Glutamatergic neuron (in vitro differentiated cells): ENCODE results near the gene NMT2. TPM values are rescaled to one million over a fixed set of nuclear protein-coding genes. Genes with fewer than 3 reads are reported as not detected.
"Not testable (repeated sequence)": the region's sequence is repeated elsewhere in the genome, so short reads cannot be mapped to it uniquely, and the experiment has no call there.

Experiments
- DNase-seq: peaks from one replicate; pipeline ENCODE4 v3.0.0; 2022
- H3K27ac Mint-ChIP-seq: one replicate; pipeline ENCODE4 v1.8.0; 2020; ENCODE audit warnings: mild to moderate bottlenecking, mixed read lengths, inconsistent platforms; ENCODE audit not compliant: unreplicated experiment
- H3K27me3 Mint-ChIP-seq: one replicate; pipeline ENCODE4 v1.8.0; 2020; ENCODE audit warnings: mild to moderate bottlenecking, moderate library complexity, mixed read lengths, inconsistent platforms; ENCODE audit not compliant: unreplicated experiment
- H3K36me3 Mint-ChIP-seq: one replicate; pipeline ENCODE4 v1.8.0; 2020; ENCODE audit warnings: mild to moderate bottlenecking, mixed read lengths, inconsistent platforms; ENCODE audit not compliant: unreplicated experiment
- H3K4me1 Mint-ChIP-seq: one replicate; pipeline ENCODE4 v1.8.0; 2020; ENCODE audit warnings: mild to moderate bottlenecking, low read depth, mixed read lengths, inconsistent platforms; ENCODE audit not compliant: unreplicated experiment
- H3K4me3 Mint-ChIP-seq: one replicate; pipeline ENCODE4 v1.8.0; 2020; ENCODE audit warnings: mild to moderate bottlenecking, mixed read lengths, inconsistent platforms; ENCODE audit not compliant: unreplicated experiment
- H3K9me3 Mint-ChIP-seq: one replicate; pipeline ENCODE4 v1.8.0; 2020; ENCODE audit warnings: mild to moderate bottlenecking, moderate library complexity, mixed read lengths, inconsistent platforms; ENCODE audit not compliant: unreplicated experiment
- total RNA-seq: library from RNA; stranded (reverse); fragmentation: NEBNext Ultra II Directional; extraction: Animal tissue kit (Norgen Biotek cat#: 25700); gene quantifications from one replicate; pipeline ENCODE4 v1.2.1, GENCODE V29; 2021; ENCODE audit not compliant: unreplicated experiment
- TF ChIP-seq, protein P1 (sequence below): fragments of 200-600 bp; sonication (generic); IDR thresholded peaks from one replicate; pipeline ENCODE4 v1.5.0; 2021; ENCODE audit not compliant: partially characterized antibody, unreplicated experiment

The NMT2 gene
- total RNA-seq, 1 donor from 2014 or later: 33.4 TPM

DNA sequence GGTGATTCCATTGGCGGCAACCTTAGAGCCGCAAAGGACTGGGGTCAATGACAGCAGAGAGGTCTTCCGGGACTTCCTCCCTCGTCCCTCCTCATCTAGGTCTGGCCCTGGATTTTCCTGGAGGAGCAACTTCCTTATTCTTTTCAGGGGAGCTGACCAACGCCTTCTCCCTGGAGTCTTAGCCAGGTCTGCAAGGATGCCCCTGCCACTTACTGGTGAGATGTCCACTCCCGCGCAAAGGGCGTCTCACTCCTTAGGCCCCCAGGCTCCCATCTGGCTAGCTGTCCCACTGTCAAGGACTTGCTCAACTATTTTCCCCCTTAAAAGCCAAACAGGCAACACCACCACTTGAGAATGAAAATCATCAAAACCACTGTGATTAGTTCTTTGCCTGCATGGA, 42.0 kb upstream of the NMT2 start:
- DNase-seq: no peak
- peaks cover 5% of the 10 kb centered on the region for H3K27me3 Mint-ChIP-seq
- H3K4me3 Mint-ChIP-seq: peak overlapping the region; percentile 70
- peaks cover 23% of the 10 kb centered on the region for H3K9me3 Mint-ChIP-seq
- H3K4me1 Mint-ChIP-seq: peaks cover 41% of the 10 kb centered on the region
- H3K36me3 Mint-ChIP-seq: peaks cover 9% of the 10 kb centered on the region
- H3K27ac Mint-ChIP-seq: peak overlapping the region; percentile 86
- TF ChIP-seq, protein P1, sequence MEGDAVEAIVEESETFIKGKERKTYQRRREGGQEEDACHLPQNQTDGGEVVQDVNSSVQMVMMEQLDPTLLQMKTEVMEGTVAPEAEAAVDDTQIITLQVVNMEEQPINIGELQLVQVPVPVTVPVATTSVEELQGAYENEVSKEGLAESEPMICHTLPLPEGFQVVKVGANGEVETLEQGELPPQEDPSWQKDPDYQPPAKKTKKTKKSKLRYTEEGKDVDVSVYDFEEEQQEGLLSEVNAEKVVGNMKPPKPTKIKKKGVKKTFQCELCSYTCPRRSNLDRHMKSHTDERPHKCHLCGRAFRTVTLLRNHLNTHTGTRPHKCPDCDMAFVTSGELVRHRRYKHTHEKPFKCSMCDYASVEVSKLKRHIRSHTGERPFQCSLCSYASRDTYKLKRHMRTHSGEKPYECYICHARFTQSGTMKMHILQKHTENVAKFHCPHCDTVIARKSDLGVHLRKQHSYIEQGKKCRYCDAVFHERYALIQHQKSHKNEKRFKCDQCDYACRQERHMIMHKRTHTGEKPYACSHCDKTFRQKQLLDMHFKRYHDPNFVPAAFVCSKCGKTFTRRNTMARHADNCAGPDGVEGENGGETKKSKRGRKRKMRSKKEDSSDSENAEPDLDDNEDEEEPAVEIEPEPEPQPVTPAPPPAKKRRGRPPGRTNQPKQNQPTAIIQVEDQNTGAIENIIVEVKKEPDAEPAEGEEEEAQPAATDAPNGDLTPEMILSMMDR: no peak

DNA sequence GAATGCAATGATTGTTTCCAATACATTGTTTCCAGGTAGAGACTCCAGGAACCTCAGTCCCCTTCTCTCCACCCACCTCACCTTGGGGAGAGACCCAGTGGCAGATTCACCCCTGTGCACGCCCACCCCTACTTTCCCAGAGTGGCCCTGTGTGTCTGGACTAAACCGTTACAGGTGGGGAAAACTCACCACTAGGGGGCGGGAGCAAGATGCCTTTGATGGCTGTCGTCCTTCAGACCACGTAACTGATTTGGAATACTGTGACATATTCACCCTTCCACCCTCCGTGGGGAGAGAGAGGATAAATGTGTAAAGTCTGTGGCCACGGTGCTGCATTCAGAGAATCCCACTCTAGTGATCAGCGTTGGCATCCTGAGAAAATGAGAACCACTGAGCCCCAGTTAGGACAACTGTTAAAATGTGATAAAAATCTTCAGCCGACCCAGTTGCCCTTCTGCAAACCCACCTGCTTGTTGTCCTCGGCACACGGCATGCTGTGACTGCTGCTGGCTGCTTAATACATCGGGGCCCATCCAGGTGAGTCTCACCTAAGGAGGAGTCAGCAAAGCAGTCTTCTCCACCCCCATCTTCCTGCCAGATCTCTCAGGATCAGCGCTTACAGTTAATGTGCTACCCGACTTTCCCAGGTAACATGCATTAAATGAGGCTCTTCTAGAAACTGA, 41.5 kb upstream of the NMT2 start:
- H3K4me3 Mint-ChIP-seq: peak overlapping the region; percentile 70
- peak; percentile 88 for DNase-seq
- H3K4me1 Mint-ChIP-seq: peaks cover 41% of the 10 kb centered on the region
- TF ChIP-seq, protein P1: peak; percentile 93
- H3K9me3 Mint-ChIP-seq: peaks cover 23% of the 10 kb centered on the region
- peaks cover 5% of the 10 kb centered on the region for H3K27me3 Mint-ChIP-seq
- peaks cover 9% of the 10 kb centered on the region for H3K36me3 Mint-ChIP-seq
- H3K27ac Mint-ChIP-seq: peak overlapping the region; percentile 86

DNA sequence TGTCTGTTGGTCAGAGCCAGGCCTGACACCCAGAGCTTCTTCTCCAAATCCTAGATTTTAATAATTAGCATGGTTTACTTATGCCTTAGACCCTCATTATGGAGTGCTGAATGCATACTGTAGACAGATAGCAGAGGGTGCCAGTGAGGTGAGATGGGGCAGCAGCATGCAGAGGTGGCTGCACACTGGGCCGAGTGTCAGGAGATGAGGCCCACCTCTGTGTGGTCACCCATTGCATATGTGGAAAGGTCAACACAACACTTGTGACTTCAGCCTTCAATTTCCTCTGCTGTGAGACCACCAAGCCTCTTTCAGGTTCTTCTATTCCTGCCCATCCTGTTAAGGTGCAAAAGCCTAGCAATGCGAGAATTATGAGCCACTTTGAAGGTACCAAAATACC, 39.7 kb upstream of the NMT2 start:
- Mint-ChIP-seq H3K27ac (no peak overlapping the region), H3K36me3 (peaks cover 6% of the 10 kb centered on the region), H3K4me3 (no peak overlapping the region), H3K27me3 (peaks cover 3% of the 10 kb centered on the region), H3K4me1 (peaks cover 24% of the 10 kb centered on the region), H3K9me3 (peaks cover 15% of the 10 kb centered on the region)
- TF ChIP-seq, protein P1: no peak
- no peak for DNase-seq

DNA sequence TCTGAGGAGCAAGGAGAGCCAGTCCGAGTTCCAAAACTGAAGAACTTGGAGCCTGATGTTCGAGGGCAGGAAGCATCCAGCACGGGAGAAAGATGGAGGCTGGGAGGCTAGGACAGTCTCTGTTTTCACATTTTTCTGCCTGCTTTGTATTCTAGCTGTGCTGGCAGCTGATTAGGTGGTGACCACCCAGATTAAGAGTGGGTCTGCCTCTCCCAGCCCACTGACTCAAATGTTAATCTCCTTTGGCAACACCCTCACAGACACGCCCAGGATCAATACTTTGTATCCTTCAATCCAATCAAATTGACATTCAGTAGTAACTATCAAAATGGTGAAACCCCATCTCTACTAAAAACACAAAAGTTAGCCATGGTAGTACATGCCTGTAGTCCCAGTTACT, 38.9 kb upstream of the NMT2 start:
- H3K27ac Mint-ChIP-seq, H3K27me3 Mint-ChIP-seq, DNase-seq, H3K36me3 Mint-ChIP-seq, H3K4me3 Mint-ChIP-seq: not testable (repeated sequence)
- peaks cover 18% of the 10 kb centered on the region for H3K4me1 Mint-ChIP-seq
- peaks cover 11% of the 10 kb centered on the region for H3K9me3 Mint-ChIP-seq

DNA sequence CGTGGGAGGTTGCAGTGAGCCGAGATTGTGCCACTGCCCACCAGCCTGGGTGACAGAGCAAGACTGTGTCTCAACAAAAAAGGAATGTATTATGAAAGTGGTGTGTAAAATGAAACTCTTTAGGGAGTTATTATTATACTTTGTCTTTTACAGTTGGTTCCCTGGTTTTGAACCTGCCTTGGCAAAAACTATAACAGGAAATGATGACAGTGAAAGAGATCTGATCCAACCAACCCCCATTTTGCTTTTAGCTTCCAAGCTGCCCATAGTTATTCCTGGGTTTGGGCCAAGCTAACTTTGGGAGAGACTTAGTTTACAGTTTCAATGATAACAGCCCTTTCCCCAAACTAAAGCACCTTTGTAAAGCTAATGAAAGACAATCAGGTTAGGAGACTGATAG, 34.1 kb upstream of the NMT2 start:
- Mint-ChIP-seq H3K27me3 (peaks cover 5% of the 10 kb centered on the region), H3K36me3 (no peaks in the 10 kb centered on the region), H3K9me3 (peaks cover under 1% of the 10 kb centered on the region), H3K27ac (no peak overlapping the region), H3K4me1 (no peaks in the 10 kb centered on the region), H3K4me3 (no peak overlapping the region)
- TF ChIP-seq, protein P1: no peak
- DNase-seq: no peak

DNA sequence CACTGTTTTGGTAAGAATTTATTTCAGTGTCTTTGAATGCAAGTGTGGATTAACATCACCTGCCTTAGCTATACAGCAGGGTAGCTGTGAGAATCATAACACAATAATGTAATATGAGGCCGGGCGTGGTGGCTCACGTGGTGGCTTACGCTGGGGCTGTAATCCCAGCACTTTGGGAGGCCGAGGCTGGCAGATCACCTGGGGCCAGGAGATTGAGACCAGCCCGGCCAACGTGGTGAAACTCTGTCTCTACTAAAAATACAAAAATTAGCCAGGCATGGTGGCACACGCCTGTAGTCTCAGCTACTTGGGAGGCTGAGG, 33.8 kb upstream of the NMT2 start:
- not testable (repeated sequence) for H3K27ac Mint-ChIP-seq, H3K4me3 Mint-ChIP-seq, H3K9me3 Mint-ChIP-seq, H3K4me1 Mint-ChIP-seq, DNase-seq, H3K27me3 Mint-ChIP-seq, H3K36me3 Mint-ChIP-seq
